Stimulated activated CD4-positive, alpha-beta T cell treated with anti-CD3 and anti-CD28 coated beads, Interleukin-12 subunit alpha, Interleukin-12 subunit beta, amount 100 ng/mL, for 4 hours (primary cell): Measurements from ENCODE around the gene B9D1.

Experiments
- DNase-seq: peaks from one replicate; pipeline ENCODE4 v3.0.0-alpha.2; 2020

B9D1 gene

DNA sequence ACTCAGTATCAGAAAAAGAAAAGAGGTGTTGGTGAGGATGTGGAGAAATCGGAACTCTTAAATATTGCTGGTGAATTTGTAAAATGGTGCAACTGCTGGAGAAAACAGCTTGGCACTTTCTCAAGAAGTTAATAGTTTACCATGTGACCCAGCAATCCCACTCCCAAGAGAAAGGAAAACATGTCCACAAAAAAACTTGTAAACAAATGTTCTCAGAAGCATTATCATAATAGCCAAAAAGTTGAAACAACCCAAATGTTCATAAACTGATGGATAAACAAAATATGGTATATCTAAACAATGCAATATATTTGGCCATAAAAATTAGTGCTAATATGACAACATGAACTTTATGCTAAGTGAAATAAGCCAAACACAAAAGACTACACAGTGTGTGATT is 13.2 kb upstream of the B9D1 start:
- no peak for DNase-seq

DNA sequence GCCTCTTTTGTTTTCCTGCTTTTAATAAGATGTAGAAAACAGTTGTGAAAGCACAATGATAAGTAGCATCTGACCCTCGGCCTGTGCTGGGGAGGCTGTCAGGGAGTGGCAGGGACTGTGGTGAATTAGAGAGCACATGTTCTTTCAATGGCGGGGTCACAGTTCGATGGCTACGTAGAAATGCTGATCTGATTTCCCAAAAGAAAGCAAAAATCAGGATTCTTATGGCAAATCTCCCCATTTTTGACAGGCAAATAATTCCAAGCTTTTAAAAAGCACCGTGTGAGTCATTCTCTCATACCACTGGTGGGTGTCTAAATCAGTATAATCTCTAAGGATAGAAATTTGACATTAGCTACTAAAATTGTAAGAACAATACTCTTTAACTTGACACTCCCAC is 11.6 kb upstream of the B9D1 start:
- no peak for DNase-seq

DNA sequence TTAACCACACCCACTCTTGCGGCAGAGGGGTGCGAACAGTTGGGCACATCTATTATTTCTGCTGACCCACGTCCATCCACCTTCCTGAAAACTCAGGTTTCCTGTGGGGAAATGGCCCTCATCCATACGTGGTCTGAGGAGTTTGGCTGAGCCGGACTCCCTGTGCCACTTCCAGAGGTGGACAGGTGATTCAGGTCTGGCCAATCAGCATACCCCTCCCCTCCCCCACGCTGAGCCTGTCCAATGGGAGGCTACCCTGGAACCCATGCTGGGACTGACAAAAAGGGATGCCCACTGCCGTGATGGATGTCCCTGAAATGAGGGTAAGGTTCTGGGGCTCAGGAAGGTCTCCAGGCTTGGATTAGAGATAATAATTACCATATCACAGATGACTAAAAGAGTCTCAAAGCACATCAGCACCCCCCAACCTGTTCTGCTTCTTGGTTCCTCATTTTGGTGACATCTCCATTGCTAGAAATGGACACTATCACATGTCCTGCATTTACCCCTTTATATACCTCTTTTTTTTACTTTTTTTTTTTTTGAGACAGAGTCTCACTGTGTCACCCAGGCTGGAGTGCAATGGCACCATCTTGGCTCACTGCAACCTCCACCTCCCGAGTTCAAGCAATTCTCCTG is 10.5 kb upstream of the B9D1 start:
- DNase-seq = no peak

DNA sequence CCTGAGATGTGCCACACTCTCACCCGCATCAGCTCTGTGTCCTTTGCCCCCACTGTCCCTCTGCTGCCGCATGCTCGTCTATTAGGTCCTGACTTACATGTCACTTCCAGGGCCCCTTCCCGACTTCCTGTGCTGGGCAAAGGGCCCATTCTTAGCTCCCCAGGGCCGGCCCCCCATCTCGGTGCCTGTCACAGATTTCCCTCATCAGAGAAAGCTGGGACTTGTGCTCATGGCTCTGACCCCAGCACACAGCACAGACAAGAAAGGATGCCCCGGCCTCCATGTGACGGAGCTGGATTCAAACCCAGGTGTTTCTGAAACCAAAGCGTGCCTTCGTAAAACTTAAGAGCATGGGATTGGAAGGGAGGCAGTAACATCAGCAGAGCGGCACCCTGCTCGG is 9.9 kb upstream of the B9D1 start:
- DNase-seq = no peak

DNA sequence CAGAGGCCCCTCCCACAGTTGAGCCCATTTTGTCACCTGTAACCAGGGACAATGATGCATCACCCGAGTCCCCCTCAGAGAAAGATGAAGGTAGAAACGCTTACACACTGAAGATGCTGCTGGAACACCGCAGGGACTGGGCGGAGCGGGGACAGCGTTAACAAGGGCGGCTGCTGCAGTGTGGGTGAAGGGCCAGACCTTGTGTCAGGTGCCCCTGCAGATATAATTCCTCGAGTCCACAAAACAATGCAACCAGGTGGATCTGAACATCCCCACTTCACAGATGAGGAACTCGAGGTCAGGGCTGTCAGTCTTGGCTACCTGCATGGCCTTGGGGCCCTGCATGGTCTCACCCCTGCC is 9.5 kb upstream of the B9D1 start:
- no peak for DNase-seq

DNA sequence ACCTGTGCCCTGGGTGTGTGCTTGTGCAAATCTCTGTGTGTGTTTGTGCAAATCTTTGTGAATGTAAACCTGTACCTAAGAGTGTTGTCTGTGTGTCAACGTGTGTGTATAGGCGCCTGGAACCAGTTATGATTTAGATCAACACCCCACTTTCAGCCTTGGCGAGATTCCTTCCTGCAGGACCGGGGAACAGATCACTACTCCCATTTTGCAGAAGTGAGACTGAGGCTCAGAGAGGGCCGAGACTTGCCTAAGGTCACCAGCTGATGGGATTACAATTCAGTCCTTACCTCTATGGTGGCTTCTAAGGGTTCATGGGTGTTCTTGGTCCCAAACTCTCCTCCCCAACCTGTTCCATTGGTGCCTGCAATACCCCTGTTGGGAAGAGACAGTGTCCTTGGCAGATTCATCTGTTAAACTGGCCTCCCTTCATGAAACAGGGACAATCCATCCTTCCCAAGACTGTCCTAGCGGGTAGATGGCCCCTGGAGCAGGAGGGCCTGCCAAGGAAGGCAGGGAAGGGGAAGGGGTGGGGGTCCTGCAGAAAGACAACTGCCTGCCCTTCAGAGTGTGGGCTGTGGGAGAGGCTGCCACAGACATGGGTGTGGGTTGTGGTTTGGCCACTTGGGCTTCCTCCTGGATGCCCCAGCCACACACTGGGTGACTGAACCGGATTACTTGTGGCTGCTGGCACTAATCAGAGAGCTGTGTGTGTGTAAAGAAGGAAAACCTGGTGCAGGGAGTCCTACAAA is 8.9 kb upstream of the B9D1 start:
- DNase-seq = no peak

DNA sequence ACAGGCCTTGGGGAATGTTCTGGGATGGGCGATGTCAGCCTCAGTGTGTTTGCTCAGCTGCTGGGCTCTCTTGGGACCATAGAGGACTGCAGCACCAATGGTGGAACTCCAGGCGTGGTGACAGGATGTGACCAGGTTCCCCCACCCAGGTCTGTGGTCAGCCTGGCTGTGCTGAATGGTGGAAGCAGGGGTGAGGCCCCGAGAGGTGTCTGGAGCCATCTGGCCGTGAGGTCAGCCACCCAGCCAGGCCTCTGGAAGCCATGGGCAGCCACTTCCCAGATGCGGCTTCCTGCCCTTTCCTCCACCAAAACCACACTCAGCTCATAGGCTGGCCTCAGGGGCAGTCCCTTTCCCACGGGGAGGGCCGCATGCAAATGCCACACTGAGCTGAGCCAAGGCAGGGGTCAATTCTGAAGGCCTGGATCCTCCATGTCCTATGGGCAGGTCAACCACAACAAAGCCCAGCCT is 8.0 kb upstream of the B9D1 start:
- no peak for DNase-seq

DNA sequence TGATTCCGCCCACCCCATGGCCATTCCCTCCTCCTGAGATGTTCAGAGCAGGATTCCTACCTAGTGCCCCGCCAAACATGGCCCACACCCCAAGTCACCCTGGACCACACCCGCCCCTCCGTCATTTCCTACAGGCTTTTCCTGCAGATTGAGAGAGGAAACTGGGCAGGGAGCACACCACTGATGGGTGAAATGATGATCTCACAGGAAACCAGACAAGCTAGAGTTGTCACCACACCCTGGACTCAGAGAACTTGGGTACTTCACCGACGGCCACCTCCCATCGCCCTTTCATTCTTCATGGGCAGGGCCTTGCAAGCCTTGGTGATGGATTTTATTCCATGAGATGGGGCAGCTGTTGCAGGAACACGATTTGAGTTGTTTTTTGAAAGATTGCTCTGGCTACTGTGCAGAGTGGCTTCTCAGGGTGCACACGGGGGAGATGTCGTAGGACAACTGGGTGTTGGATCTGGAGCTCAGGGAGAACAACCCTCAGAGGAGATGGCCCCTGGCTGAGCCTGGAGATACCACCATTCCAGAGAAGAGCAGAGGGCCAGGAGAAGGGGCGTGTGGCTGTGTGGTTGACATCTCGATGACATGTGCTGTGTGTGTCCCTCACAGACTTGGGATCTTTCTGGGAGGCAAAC is 7.4 kb upstream of the B9D1 start:
- no peak for DNase-seq

DNA sequence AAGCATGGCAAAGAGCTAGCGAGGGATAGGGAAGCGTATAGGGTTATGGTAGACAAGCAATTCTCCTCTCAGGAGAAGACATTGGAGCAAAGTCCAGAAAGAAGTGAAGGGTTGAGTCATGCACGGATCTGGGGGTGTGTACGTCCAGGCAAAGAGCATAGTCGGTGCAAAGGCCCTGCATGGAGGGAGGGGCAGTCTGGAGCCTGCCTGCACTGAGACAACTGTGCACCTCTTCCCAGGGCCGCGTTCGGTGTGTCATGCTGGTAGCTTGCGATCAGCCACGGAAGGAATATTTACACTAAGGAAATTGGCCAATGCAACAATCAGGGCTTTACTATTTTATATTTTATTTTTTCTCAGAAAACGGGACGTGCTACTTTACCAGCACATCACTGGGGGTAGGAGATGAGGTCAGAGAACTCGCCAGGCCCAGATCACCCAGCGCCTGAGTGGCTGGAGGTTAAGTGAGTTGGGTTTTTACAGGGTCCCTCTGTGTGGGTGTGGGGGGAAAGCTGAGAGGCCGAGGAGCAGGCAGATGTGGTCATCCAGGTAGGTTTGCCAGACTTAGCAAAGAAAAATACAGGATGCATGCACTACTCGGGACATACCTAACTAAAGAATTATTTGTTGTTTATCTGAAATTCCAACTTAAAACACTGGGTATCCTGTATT is 6.7 kb upstream of the B9D1 start:
- DNase-seq = no peak

DNA sequence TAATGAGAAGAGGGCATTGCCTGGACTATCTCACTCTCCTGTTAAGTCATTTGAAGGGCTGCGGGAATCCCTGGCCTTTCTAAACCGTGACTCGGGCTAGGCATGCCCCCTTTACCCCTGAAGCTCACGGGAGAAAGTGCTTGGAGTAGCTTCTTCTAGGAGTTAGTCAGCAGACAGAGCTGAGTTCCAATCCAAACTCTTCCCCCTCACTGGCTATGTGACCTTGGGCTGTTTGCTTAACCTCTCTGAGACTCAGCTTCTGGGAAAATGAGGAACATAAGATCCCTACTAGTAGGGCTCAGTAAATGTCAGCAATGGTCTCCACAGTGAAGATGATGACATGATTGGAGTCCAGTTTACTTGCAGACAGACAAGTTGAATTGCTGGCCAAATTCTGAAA is 5.7 kb upstream of the B9D1 start:
- DNase-seq = no peak

DNA sequence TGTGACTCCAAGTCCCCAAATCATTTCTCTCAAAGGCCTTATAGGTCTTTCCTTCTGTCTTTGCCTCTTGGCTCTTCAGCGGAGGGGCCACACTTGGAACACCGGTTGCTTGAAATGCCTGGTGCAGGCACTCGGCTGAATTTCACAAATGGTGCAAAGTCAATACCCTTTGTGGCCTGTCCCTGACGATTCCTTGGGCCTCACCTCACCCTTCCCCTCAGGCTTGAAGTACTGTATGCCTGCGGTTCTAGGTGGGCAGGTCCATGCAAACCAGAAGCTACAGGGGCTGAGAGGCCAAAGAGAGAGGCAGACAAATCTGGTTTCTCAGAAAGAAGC is 4.1 kb upstream of the B9D1 start:
- no peak for DNase-seq

DNA sequence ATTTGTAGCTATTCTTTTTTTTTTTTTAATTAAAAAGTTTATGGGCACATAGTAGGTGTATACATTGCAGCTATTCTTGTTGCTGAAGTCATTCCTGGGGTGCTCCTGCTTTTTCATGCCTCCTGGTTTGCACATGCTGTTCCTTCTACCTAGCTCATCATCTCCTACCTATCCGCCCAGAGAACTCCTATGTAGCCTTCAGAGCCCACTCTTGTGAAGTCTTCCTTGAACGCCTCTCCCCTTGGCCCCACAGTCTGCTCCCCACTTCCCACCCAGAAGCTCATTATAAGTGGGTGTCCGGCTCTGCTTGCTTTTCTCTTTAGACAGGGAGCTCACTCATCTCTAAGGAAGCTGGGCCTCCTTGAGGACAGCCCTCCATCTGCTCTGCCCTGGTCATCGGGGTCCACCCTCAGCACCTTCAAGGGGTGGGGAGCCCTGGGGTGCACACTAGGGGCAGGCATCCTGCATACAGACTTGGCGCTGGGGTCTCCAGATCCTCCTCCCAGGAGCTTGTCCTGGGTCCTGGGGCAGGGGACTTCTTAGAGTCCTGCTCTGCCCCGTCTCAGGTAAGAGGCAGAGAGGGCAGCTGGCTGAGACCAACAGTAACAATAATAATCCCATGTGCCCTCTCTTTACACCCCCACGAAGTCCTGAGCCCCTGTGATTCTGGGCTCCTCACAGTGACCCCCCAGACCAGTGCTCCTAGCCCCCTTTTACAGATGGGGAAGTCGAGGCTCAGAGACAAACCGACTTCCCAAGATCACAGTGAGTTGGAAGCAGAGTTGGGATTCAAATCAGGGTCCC is 3.5 kb upstream of the B9D1 start:
- DNase-seq = no peak

DNA sequence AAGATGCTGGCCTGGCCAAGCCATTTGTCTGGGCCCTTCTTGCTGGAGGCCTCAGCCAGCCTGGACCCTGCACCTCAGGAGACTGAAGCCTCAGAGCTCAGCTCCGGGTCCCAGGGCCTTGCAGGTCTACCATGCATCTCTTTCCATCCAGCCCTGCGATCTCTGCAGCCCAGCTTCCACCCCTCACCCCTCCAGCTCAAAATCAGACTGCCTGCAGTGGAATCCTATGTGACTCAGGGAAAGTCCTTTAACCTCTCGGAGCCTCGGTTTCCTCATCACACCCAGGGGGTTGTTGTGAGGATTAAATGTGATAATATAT is 2.9 kb upstream of the B9D1 start:
- no peak for DNase-seq

DNA sequence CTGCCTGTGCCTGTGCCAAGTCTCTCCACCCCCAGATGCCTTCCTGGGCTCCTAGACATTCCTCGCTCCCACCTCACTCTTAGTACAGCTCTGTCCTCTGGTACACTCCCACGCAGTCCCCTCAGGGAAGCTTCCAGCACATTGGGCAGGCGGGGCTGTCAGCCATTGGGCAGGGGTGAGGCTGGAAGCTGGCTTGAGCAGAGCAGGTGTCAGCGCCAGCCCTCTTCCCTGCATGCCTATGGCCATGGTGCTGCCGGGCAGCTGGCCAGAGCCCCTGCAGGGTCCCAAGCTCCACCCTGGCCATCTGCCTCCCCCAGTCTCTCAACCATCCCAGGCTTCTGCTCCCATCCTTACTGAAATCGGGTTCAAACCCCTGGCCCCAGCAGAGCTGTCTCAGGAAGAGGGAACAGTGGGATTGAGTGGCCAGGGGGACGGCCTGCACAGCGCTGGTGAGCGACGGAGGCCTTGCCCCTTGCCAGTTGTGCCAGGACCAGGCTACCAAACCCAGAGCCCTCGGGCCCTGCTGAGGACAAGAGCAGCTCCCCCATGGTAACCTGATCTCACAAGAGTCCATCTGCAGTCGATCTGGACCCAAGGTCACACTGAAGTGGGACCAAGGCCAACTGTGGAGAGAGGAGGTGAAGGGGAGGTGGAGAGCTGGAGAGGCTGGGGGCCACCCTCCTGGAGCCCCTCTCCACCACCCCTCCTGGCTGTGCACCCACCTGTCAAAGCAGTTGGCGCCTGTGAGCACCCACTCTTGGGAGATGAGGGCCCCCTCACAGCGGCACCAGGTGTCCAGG is 2.4 kb upstream of the B9D1 start:
- DNase-seq = no peak

DNA sequence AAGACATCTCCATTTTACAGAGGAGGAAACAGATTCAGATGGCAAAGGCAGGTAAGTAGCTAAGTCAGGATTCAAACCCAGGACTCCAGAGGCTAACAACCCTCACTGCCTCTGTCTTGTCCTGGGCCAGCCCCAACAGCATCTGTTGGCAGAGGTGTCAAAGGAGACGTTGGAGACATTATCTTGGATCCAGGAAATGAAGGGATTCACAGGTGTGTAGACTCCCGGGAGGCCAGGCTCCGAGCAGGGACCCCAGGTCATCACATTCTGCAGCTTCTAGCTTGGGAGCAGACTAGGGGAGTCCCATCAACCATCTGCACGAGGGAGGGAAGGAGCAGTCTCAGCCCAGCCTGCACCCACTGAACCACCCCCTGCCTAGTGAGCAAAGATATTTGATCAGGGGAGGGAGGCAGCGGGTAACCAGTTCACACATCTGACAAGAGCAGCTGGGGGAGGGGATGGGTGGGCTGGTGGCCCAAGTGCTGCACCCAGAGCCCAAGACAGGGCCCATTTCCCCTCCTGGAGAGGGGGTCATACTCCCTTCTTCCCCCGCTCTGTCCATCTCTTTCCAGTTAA is 1.0 kb upstream of the B9D1 start:
- DNase-seq = no peak

DNA sequence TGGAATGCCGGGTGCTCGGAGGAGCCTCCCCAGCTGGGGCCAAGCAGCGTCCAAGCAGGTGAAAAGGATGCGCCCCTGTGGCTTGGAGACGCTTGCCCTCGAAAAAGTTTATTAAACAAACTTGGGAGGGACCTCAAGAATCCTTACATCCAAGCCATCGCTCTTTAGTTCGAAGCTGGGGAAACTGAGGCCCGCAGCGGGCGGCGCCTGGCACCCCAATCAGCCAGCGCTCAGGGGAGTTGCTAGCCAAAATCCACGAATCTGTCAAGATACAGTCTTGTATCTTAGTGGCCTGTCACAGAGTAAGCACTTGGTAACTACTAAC is 553 bp upstream of the B9D1 start:
- no peak for DNase-seq

DNA sequence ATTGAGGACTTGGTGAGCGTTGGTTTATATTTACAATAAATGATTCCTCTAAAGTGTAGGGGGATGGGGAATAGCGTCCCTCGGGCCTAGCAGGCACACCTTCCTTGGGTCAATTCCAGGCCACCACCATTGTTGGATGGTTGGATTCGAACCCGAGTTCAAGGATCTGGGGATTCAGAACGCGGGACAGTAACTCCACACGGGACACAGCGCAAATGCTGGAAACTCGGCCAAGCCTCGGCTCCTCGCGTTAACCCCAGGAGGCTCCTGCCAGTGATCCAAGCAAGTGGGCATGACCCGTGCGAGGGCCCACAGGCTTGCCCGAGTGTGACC is 613 bp downstream of the B9D1 start:
- no peak for DNase-seq

DNA sequence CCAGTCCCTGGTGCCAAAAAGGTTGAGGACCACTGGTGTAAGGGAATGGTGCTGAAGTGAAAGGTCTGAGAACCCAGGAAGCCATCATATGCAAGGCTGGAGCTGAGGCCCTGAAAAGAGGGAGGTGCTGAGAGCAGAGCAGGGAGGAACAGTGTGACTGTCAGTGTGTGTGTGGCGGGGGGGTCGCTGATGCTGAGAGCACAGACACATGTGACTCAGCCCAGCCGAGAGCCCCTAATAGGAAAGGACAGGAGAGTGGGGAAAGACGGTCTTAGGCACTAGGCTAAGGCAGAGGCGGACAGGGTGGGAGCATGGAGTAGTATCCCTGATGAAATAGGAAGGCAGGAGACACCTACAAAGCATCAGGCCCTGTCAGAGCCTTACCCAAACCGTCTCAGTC is 1.2 kb downstream of the B9D1 start:
- no peak for DNase-seq

DNA sequence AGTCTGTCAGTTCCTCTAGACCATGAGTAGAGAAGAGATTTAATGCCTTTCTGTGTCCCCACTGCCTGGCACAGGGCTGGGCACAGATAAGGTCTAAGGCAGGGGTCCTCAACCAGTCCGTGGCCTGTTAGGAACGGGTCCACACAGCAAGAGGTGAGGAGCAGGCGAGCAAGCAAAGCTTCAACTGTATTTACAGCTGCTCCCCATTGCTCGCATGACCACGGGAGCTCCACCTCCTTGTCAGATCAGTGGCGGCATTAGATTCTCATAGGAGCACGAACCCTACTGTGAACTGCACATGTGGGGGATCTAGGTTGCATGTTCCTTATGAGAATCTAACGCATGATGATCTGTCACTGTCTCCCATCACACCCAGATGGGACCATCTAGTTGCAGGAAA is 1.8 kb downstream of the B9D1 start:
- DNase-seq = no peak

DNA sequence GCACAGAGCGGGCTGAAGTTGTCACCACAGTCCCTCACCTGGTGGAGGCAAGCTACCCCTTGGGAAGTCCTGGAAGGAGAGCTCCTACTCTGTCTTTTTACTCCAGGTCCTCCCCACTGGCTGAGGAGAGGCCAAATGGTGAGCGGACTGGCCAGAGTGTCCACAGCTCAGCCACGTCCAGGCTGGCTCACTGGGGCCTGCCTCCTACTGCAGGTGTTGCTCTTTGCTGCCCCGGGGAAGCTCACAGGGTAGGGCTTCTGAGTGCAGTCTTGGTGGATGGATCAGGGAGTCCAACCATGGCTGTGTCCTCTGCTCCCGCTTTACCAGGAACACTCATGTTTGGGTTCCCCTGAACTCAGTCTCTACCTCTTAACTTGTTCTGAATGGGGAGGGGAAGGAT is 2.7 kb downstream of the B9D1 start:
- DNase-seq = no peak

DNA sequence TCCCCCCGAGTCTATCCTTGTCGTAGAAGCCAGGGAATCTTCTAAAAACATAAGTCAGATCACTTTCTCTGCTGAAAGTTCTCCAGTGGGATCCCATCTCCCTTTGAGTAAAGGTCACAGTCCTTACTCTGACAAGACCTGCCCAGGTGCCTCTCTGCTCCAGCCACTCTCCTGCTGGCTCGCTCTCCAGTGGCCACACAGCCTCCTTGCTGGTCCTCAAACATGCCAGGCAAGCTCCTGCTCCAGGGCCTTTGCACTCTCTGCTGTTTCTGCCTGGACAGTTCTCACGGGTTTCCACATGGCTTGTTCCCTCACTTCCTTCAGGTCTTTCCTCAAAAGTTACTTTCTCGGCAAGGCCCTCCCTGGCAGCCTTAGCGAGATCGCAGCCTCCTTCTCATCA is 3.4 kb downstream of the B9D1 start:
- DNase-seq = no peak

DNA sequence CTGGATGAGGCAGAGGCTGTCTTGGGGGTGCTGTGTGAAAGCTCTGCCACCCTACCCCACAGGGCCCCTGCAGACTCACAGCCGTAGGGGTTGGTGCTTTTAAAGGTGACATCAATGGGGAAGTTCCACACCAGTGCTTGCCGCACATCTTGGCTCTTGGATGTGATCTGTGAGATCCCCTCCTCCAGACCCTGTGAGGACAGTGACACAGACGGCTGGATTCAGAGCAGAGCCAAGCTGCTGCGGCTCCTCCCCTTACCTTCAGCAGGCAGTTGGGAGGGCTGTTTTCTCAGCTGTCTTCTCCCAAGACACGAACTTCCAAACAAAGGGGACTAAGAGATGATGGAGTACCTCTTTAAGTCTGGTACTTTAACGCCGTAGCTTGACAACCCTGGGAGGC is 4.8 kb downstream of the B9D1 start:
- DNase-seq = no peak

DNA sequence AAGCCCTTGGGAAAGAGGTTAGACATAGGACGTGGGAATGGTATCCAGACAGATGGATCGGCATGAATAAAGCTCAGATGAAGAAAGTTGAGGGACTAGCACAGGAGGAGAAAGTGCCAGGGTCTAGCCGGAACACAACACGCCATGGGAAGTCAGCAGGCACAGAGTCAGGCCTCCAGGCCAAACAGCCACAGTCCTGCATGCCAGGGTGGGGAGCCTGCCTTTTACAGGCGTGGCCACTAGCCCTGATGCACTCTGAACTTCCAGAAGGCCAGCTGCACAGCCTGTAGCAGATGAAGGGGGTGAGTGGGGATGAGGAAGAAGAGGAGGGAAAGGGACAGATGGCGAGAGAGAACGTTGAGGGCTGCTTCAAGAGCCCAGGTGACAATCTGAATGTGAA is 5.2 kb downstream of the B9D1 start:
- DNase-seq = no peak
